Hematopoietic multipotent progenitor cell (in vitro differentiated cells): Measurements from ENCODE around the gene SNX14. TPM values are rescaled to one million over a fixed set of nuclear protein-coding genes. Genes with fewer than 3 reads are reported as not detected.

Source experiments
- DNase-seq, 3 donors: peaks; one replicate each; pipeline ENCODE4 v3.0.0-alpha.2; 2011 to 2015; ENCODE audit warnings: low read depth in 2 of 3, low spot score in 2 of 3
- total RNA-seq: library from RNA; depleted of rRNA; stranded (reverse); fragments of >200 nt; gene quantifications from one replicate; pipeline ENCODE4 v1.2.3, GENCODE V29; 2012

Gene SNX14
- total RNA-seq, 1 donor: 49.8 TPM

DNA sequence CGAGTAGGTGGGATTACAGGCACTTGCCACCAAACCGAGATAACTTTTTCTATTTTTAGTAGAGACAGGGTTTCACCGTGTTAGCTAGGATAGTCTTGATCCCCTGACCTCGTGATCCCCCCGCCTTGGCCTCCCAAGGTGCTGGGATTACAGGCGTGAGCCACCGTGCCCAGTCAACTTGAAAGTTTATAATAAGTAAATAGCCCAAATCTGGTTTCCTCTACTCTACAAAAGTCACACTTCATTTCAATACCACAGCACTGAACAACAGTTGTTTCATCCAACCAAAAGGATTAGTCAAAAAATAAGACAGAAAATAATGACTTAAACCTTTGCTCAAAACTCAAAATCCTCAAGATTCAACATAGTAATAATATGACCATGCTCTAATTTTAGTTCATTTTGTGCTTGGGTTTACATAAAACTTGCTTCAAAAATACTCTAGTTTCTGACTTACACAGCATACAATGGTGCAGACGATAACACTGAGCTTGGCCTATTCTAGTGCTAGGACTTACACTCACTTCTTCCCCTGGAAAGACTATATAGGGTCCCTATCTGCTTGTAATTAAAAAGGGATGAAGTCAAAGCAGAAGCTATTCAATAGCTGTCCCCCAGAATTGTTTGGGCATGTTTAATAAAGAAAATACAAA lies 87.1 kb downstream of the SNX14 start:
- no peak for DNase-seq

DNA sequence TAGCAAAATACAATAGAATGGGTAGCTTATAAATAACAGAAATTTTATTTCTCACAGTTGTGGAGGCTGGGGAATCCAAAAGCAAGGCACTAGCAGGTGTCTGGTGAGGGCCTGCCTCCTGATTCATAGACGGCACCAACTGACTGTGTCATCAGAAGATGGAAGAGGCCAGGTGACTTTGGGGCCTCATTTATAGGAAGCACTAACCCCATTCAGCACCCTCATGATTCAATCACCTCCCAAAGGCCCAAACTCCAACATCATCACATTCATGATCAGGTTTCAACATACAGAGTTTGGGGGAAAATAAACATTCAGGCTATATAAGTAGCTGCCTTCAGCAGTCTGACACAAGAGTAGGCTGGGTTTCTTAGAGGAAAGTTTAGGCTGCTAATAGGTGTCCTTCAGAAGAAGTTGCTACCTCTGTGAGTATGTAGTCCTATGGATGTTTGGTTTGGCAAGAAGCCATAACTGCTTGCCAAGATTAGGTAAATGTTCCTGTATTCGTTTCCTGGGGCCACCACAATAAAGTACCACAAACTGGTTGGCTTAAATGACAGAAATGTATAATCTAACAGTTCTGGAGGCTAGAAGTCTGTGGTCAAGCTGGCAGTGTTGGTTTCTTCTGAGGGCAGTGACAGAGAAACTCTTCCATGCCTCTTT lies 94.9 kb downstream of the SNX14 start:
- peak in 2 of 3 donors; percentile 22 to 68 for DNase-seq

DNA sequence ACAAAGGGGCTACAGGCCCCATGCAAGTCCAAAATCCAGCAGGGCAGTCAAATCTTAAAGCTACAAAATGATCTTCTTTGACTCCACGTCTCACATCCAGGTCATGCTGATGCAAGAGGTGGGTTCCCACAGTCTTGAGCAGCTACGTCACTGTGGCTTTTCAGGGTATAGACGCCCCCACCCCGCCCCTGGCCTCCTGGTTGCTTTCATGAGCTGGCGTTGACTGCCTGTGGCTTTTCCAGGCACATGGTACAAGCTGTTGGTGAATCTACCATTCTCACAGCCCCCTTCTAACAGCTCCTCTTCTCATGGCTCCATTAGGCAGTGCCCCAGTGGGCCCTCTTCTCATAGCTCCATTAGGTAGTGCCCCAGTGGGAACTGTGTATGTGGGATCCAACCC lies 96.8 kb downstream of the SNX14 start:
- DNase-seq: no peak

DNA sequence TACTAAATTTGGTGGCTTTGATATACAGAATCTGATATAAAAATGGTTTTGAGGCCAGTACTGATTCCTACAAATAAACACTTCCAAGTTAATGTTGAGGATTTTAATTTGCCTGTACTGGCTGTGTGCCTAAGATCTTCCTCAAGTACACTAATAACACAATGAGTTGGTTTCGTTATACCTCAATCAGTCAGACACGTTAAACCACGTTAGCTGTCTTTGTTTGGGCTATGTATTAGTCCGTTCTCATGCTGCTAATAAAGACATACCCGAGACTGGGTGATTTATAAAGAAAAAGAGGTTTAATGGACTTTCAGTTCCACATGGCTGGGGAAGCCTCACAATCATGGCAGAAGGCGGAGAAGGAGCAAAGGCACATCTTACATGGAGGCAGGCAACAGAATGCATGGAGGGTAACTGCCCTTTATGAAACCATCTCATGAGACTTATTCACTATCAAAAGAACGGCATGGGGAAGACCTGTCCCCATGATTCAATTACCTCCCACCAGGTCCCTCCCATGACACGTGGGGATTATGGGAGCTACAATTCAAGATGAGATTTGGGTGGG lies 97.6 kb downstream of the SNX14 start:
- no peak for DNase-seq

DNA sequence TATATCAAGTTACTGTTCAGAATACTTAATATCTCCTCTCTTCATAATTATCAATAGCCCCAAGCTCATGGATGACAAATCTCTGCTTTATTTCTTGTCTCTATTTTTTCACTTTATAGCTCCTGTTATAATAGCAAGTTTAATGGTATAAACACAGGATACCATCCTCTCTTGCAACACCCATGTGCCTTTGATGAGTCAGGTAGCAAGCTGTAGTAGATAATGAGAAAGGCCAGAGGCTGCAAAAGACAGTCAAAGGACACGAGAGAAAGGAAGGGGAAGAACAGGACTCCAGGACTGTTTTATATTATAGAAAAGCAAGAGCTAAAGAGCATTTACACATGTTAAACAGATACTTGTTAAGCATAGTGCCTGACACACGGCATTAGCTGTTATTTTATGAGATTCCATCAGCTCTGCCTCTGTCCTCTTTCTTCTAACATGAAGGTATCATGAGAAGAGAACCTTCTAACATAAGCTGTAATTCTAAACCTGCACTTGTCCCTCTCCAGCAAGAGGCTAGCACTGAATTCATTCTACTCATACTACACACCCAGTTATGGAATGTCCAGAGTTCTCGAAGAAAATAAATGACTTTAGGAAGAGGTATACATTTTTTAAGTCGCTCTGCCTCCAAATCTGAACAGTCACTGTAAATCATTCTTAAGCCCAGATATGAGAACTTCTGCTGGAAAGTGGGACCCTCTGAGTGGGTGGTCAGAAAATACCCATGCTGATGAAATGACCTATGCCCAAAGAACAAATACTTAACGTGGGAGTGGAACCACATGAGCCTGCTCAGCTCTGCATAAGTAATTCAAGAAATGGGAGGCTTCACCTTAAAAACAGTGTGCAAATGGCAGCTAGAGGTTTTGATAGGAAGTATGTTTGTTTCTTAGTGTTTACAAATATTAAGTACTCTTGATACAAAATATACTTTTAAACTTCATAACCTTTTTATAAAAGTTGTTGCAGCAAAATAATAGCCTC lies 98.8 kb downstream of the SNX14 start:
- DNase-seq: no peak

DNA sequence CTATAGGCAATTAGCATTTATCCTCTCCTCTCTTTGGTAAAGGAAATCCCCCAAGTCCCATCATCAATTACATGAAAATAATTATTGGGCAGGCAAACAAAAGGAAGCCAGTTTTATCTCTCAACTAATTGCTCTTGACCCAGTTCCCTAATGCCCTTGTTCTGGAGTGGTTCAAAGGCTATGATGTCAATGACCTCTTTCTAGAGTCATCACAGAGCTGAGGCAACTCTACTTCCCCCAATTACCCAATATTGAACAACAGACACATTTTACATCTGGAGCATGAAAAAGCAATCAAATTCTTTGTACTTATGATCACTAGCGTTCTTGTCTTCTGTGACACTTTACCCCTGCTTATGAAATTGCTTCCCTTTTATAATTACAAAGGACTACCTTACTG lies 100.3 kb downstream of the SNX14 start:
- DNase-seq: no peak

DNA sequence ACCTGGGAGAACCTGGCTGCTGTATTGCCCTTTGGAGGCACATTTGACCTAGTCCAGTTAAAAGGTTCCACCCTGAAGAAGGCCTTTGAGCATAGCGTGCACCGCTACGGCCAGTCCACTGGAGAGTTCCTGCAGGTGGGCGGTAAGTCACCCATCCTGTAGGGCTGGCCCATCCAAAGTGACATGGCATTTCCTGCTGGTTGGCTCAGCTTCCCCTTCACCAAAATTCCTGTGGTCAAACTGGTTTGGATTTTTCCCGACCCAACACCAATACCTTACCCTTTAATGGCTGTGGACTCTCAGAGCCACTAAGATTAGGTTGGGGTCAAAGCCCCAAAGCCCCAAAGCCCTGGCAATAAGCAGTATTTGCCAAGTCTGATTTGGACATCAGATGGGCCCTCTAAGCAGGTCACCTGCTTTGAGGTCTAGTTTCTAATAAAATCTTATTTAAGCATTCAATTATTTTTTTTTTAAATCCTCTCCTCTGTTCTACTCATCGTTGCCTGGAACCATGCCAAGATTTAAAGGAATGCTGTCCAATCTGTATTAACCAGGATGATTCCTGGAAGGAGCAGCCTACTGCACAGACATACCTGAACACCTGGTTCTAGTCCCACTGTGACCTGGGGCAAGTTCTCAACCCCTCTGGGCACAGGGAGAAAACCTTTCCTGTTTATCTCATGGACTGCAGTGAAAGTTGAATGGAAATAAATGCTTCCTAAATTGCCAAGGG lies 103.0 kb downstream of the SNX14 start:
- no peak for DNase-seq

DNA sequence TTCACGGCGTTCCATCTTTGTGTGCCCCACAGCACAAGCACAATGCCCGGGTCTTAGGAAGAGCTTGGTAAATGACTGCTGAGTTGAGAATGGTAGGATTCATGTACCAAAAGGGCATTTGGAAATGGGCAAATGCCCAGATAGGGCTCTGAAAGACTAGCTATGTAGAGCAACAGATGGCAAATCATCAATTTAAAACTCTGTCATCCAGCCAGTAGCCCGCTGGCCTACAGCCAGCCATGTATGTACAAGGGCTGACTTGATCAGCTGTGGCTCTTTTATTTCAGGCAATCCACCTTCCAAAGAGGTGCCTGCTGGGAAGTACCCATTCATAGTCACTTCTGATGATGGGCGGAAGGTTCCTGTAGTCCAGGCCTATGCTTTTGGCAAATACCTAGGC lies 108.7 kb downstream of the SNX14 start:
- no peak for DNase-seq

DNA sequence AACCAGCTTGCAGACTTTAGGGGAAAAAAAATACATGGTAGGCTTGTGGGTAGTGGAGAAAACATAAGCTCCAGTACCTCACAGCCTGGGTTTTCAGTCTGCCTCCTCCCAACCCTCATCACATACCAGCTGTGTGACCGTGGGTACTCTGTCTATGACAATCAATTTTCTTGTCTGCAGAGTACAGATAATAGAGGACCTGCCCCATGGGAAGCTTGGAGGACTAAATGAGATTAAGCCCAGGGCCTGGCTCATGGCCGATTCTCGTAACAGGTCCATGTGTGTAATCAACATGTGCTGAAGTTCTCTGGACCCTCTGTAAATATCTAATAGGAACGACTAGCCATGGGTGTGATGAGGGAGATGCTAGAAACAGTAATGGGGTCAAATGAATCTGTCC lies 109.8 kb downstream of the SNX14 start:
- DNase-seq: no peak

DNA sequence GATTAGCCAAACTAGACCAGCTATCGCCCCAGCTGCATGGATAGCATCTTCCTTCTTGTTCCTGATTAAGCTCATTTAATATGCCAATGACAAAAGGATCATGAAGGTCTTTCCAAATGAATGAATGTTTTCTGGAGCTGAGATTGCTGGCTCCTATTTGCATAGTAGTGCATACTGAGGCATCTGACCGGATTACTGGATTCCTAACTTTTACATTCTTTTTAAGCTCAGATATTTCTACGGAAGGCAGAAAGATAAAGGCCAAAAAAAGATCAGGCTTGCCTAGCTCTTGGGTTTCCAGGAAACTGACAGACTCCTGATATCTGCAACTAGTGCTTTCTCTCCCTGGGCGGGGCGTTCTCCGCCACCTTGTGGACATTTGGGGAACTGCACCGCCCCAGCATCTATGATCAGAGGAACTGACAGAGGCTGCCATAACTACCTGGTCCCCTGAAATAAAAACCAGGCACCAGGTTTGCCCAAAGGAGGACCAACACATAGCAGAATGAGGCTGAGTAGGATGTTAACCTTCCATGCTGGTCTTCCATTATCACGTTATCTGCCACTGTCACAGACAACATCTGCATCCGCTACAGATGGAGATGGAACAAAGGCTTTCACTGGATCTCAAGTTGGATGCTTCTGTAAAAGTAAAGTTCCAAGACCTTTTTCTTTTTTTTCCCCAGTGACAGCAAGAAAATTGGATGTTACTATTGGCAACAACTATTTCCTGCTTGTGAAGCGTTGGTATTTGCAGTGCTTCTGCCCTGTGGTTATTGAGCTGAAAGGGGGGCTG lies 110.6 kb downstream of the SNX14 start:
- DNase-seq: peak; percentile 36 to 80 (median 51)

DNA sequence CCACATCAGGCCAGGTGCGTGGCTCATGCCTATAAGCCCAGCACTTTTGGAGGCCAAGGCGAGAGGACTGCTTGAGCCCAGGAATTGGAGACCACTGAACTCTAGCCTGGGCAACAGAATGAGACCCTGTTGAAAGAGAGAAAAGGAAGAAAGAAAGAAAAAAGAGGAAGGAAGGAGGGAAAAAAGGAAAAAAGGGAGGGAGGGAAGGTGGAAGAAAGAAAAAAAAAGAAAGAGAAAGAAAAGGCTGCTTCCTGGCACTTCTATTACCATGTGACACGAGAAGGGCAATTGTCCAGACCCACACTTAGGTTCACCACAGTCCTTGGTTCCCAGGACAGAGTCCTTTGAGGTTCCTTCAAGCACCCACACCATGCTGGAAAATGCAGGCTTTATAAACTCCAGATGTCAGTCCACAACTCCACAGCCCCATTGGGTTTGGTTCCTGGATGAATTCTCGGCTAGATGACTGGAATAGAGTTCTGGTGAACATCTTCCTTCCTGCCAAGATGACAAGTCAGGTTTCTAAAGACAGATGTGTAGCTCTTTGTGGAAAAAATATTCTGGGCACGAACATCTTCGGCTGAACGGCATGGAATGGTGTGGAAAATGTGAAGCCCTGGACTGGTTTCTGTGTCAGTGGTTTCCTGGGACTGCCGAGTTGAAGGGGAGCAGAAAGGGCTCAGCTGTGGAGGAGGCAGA lies 111.3 kb downstream of the SNX14 start:
- DNase-seq: no peak

DNA sequence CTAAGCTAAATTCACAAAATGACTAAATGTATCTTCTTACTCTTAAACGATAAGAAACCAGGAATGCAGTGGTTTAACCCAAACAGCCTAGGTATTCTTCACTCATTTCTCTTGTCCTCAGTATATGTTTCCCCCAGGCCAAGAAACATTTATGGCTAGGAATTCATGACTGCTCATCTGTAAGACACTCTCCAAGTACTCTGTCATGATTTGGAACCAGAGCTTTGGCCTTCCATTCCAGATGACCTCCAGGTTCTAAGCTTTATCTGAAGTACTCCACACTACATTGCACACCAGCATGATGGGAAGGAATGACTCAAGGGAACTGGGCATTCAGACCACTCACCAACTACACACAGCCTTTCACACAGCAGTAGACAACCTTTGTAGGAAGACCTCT lies 114.5 kb downstream of the SNX14 start:
- no peak for DNase-seq

DNA sequence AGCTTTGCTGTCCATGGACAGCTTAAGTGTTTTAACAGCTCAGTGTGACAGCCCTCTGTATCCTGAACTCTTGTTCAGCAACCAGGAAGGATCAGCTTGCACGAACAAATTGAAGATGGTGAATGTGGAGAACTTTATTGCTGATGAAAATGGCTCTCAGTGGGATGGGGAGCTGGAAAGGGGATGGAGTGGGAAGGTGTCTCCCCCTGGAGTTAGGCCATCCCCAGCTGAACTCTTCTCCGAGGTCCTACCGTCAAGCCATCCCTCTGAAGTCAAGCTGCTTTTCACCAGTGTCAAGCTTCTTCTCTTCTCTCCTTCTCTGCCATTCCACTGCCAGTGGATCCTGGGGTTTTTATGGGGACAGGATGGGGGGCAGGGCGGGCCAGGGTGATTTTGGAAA lies 117.1 kb downstream of the SNX14 start:
- no peak for DNase-seq

DNA sequence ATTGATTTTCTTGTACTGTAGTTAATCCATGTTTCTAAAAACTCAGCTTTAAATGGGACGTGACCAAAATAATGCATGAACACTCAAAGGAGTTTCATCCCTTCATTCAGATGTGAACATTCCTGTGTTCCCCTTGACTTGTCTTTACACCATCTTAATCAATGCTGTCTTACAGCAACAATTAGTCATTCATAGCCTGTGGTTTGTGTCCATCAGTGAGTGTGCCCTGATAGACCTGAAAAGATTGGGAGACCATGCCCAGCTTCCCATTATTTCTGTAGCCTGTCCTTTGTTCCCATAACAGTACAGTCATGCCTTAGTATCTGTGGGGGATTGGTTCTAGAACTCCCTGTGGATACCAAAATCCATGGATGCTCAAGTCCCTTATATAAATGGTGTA lies 119.9 kb downstream of the SNX14 start:
- DNase-seq: no peak

DNA sequence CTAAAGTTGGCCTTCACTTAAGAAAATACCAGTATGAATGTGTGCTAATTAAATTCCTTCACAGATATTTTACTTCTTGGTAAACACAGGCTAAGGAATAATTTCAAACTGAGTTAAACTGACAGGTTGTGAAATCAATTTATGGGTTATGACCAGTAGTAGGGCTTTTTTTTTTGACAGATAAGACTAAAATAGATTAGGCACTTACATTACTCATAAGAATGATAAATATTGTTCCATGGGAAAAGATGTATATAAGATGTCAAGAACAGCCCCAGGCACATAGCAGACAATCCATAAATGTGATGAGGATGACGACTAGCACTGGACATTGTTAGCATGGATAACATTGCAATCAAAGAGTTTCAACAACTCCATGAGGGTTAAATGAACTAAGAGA lies 120.9 kb downstream of the SNX14 start:
- no peak for DNase-seq

DNA sequence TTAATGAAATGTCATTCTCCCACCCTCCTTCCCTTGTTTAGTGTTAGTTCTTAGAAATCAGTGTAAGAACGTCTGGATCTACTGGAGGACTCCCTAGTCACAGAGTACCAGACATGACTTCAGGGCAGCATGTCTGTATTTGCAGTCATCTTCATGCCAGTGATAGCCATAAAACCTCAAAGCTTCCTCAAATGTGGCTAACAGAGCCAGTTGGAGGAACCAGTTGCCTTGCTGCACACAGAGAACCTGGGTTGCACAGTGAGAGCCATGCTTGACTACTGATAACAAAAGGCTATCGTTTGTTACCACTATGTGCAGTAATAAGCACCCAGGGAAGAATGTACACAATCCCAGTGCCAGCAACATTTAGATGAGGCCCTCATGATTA lies 123.6 kb downstream of the SNX14 start:
- peak in 1 of 3 donors; percentile 56 for DNase-seq

DNA sequence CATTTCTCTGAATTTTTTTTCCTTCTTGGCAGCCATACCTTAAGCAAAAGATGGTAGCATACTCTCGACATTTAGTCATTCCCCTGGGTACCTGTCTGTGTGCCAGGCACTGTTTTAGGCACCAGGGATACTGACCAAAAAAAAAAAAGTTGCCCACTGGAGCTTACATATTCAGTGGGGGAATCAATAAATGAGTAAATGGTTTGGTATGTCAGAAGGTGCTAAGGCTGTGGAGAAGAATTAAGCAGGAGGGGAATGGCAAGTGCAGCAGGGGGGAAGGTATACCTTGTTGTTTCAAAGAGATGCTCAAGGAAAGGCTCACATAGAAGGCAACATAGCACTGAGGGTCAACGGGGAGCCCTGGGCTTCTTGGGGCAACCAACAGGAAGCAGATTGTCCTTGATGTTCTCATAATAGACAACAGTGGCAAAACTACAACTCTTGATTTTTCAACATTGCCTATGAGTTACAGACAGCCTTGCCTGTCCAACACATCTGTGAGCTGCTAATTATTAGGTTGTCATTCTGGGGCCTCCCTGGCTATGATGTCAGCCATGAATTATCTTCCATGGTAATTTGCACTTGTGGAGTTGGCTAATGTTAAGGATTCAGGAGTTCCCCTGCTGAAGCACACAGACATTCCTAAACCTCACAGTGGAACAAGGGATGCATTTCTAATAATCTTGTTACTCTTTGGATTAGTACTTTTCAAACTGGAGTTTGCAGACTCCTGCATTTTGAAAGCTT lies 124.2 kb downstream of the SNX14 start:
- DNase-seq: no peak

DNA sequence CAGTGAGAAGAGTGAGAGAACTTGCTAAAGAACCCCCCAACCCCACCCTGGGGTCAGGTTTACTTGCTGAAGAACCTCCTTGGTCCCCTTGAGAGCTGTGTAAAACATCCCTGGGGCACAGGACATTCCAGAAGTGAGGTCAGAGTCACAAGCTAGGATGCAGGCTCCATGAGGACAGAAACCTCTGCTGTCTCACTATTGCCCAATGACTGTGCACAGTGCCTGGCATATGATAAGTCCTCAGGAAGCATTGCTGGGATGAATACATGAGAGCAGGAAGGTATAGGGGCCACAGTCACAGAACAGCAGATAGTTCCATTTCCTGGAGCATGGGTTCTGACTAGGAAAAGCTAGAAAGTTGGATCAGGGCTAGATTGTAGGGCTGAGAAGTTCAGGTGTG lies 125.3 kb downstream of the SNX14 start:
- DNase-seq: no peak
